ENCODE results near the gene DUSP18.
"Not testable (repeated sequence)": the region's sequence is repeated elsewhere in the genome, so short reads cannot be mapped to it uniquely, and the experiment has no call there.

Gene DUSP18

GRCh38 chr22:30679895-30680690 lies 12.4 kb upstream of the DUSP18 start:
- not testable (repeated sequence) for H3K4me3 ChIP-seq (ENCODE audit: low read depth, low read length)

GRCh38 chr22:30676565-30676964 lies 8.9 kb upstream of the DUSP18 start:
- H3K4me3 ChIP-seq (ENCODE audit: low read depth, low read length): not testable (repeated sequence)

- H3K4me3 ChIP-seq (ENCODE audit: low read depth, low read length): no peak overlapping the region
These were observed 7.8 kb upstream of the DUSP18 start for GRCh38 chr22:30675436-30675835.

GRCh38 chr22:30674482-30674881 lies 6.8 kb upstream of the DUSP18 start:
- H3K4me3 ChIP-seq (ENCODE audit: low read depth, low read length): no peak overlapping the region

GRCh38 chr22:30673136-30673535 lies 5.5 kb upstream of the DUSP18 start:
- H3K4me3 ChIP-seq (ENCODE audit: low read depth, low read length): no peak overlapping the region

GRCh38 chr22:30671071-30671470 lies 3.4 kb upstream of the DUSP18 start:
- no peak overlapping the region for H3K4me3 ChIP-seq (ENCODE audit: low read depth, low read length)

- H3K4me3 ChIP-seq (ENCODE audit: low read depth, low read length): peak overlapping the region; percentile 71
These were observed 673 bp upstream of the DUSP18 start for GRCh38 chr22:30668386-30668710.

GRCh38 chr22:30667107-30667493 lies 575 bp downstream of the DUSP18 start:
- peak overlapping the region; percentile 71 for H3K4me3 ChIP-seq (ENCODE audit: low read depth, low read length)

- H3K4me3 ChIP-seq (ENCODE audit: low read depth, low read length): no peak overlapping the region
These were observed 1.9 kb downstream of the DUSP18 start for GRCh38 chr22:30665786-30666185.

GRCh38 chr22:30665266-30665665 lies 2.4 kb downstream of the DUSP18 start:
- no peak overlapping the region for H3K4me3 ChIP-seq (ENCODE audit: low read depth, low read length)

GRCh38 chr22:30664798-30665197 lies 2.9 kb downstream of the DUSP18 start:
- H3K4me3 ChIP-seq (ENCODE audit: low read depth, low read length): no peak overlapping the region

GRCh38 chr22:30662040-30662439 lies 5.6 kb downstream of the DUSP18 start:
- H3K4me3 ChIP-seq (ENCODE audit: low read depth, low read length): no peak overlapping the region

- no peak overlapping the region for H3K4me3 ChIP-seq (ENCODE audit: low read depth, low read length)
These were observed 12.1 kb downstream of the DUSP18 start for GRCh38 chr22:30655532-30655931.

- H3K4me3 ChIP-seq (ENCODE audit: low read depth, low read length): no peak overlapping the region
These were observed 13.3 kb downstream of the DUSP18 start for GRCh38 chr22:30654361-30654760.

- H3K4me3 ChIP-seq (ENCODE audit: low read depth, low read length): no peak overlapping the region
These were observed 14.8 kb downstream of the DUSP18 start for GRCh38 chr22:30652852-30653251.

GRCh38 chr22:30650508-30651116 lies 17.1 kb downstream of the DUSP18 start:
- no peak overlapping the region for H3K4me3 ChIP-seq (ENCODE audit: low read depth, low read length)

GRCh38 chr22:30649430-30650007 lies 18.2 kb downstream of the DUSP18 start:
- no peak overlapping the region for H3K4me3 ChIP-seq (ENCODE audit: low read depth, low read length)

GRCh38 chr22:30648825-30649224 lies 18.9 kb downstream of the DUSP18 start:
- H3K4me3 ChIP-seq (ENCODE audit: low read depth, low read length): no peak overlapping the region

- H3K4me3 ChIP-seq (ENCODE audit: low read depth, low read length): no peak overlapping the region
These were observed 20.1 kb downstream of the DUSP18 start for GRCh38 chr22:30647536-30647935.

GRCh38 chr22:30646518-30647160 lies 21.0 kb downstream of the DUSP18 start:
- no peak overlapping the region for H3K4me3 ChIP-seq (ENCODE audit: low read depth, low read length)

- H3K4me3 ChIP-seq (ENCODE audit: low read depth, low read length): no peak overlapping the region
These were observed 24.4 kb downstream of the DUSP18 start for GRCh38 chr22:30643055-30643875.
